GM12872 (cell line): ENCODE results near the gene FGF13.

Experiments used
- TF ChIP-seq, protein P1 (sequence below): IDR thresholded peaks from 3 replicates; pipeline ENCODE4 v1.5.1; 2011; ENCODE audit warnings: low read depth, mild to moderate bottlenecking, low read length, moderate library complexity; ENCODE audit not compliant: insufficient read depth

FGF13 gene

DNA sequence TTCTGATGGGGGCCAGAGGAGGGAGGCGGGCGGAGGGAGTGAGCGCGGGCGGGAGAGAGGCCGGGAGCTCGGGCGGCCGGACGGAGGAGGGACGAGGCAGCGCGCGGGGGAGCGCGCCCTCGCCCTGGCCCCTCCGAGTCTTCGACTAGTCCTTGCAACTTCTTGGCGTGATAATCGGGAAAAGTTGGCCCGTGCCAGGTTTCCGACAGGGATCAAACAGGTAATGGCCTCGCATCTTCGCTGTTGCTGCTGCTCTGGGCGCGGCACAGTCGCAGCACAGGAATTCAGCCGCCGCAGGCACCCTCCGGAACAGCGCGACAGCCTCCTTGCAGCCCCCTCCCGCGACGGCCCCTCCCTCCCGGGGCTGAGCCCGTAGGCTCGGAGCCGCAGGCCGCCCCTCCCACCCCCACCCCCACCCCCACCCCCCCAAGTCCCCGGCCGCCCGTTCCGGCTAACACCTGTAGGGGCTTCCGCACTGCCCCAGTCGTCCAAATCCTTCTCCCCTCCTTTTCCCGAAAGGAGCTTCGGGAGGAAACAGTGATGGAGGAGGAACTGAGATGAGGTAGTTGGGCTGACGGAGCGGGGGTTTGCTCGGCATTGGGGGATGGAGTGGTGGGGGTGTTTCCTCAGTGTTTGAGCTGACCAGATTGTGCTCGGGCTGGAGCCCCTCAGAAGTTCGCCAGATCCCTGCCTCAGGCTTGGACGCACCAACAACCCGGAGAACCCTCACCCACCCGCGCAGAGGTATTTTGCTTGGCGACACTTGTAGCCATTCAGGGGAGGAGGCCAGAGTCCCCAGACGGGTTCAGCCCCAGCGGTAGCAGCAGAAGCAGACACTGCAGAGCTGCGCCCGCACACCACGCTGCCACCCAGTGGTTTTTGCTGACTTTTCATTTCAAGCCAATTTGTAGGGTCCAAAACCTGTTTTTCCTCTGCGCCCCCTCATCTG, at the start of gene FGF13:
FGF13 (minus strand) TSS at position 319 of the 949 bp plus-strand sequence. CDS start 714 bp downstream, outside the sequence.
- TF ChIP-seq, protein P1, sequence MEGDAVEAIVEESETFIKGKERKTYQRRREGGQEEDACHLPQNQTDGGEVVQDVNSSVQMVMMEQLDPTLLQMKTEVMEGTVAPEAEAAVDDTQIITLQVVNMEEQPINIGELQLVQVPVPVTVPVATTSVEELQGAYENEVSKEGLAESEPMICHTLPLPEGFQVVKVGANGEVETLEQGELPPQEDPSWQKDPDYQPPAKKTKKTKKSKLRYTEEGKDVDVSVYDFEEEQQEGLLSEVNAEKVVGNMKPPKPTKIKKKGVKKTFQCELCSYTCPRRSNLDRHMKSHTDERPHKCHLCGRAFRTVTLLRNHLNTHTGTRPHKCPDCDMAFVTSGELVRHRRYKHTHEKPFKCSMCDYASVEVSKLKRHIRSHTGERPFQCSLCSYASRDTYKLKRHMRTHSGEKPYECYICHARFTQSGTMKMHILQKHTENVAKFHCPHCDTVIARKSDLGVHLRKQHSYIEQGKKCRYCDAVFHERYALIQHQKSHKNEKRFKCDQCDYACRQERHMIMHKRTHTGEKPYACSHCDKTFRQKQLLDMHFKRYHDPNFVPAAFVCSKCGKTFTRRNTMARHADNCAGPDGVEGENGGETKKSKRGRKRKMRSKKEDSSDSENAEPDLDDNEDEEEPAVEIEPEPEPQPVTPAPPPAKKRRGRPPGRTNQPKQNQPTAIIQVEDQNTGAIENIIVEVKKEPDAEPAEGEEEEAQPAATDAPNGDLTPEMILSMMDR, result no peak

DNA sequence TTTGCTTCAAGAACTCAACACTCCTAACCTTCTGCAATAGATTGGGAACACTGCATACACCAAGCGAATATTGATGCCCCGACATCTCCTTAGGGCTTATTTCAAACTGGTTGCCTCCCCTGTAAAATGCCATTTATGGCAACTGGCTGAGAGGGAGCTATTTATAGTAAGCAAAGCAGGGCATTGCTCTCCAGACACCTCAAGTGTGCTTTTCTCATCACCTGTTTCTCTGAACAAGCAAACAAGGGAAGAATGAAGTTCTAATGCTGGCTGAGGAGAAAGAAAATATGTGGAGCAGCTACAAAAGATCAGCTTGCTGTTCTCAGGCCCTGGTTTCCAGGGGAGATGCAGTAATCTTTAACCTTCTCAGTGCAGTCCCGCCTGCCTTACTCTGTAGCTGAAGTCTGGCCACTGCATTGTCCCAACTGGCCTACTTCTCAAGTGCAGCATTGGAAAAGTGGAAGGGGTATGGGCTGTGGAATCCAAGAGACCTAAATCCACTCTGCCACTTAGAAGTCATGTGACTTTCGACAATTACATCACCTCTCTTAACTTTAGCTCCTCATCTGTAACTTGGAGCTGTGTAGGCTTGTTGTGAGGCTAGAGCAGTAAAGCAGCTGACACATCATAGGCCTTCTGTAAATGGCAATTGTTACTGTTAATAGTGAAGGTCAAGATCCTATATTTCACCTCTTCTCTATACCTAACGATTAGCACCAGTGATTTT, 47.9 kb upstream of the FGF13 start:
- TF ChIP-seq, protein P1, result no peak

DNA sequence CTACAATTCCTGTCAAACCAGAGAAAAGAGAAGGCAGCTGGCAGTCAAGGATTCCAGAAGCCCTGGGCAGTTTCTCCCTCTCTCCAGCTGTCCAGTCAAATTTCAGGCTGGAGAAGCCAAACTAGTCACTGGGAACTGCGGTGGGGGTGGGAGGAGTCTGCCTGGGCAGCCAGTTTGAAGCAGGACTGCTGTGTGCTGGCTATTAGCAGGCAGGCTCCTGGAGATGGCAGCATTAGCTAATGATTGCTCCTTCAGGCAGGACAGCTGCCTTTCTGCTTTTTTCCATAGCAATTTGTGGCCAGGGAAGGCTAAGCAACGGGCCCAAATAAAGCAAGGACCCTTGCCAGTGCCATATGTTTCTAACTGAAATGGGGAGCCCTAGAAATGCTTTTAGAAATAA, 44.7 kb upstream of the FGF13 start:
- TF ChIP-seq, protein P1, result no peak

DNA sequence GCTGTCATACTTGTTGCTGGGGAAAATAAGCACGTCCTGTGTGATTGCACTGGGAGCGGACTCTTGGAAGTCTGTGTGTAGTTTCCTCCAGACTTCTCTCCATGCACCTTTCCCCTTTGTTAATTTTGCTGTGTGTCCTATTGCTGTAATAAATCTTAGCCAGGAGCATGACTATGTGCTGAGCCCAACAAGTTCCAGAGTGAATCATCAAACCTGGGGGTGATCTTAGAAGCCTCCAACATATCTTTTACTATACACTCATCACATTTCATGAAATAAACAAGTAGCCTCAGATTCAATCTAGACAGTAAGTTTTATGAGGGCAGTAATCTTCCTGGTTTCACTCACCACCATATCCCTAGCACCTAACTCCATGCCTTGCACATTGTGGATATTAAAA, 43.3 kb upstream of the FGF13 start:
- TF ChIP-seq, protein P1, result no peak

DNA sequence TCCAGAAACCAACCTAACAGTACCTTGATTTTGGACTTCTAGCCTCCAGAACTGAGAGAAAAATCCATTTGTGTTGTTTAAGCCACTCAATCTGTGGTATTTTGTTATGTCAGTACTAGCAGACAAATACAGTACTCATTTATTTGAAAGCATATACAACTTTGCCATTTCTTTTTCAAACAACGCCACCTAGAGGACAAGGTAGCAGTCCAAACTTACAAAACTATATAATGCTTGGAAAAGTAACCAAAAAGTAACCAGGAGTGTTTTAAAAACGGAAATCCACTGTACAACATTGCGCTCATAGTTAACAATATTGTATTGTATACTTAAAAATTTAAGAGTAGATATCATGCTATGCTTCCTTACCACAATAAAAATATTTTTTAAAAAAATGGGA, 37.0 kb upstream of the FGF13 start:
- TF ChIP-seq, protein P1, result peak; percentile 37

DNA sequence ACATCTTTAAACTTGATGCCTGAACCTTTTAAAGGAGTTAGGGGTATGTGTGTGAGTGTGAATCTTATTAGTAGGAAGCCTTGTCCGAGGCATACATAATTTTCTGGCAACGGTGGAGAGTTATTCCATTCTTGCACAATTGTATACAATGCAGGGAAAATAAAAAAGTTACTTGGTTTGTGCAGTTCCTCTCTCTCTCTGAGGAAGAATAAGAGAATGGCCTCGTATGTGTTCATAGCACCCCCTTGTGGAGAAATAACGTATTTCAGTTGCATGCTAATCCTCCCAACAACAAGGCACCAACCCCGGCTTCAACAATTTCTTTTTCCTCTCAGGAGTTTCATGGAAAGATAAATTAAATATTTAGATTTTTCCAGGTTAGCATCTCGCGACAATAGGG, 33.7 kb upstream of the FGF13 start:
- TF ChIP-seq, protein P1, result peak; percentile 55

DNA sequence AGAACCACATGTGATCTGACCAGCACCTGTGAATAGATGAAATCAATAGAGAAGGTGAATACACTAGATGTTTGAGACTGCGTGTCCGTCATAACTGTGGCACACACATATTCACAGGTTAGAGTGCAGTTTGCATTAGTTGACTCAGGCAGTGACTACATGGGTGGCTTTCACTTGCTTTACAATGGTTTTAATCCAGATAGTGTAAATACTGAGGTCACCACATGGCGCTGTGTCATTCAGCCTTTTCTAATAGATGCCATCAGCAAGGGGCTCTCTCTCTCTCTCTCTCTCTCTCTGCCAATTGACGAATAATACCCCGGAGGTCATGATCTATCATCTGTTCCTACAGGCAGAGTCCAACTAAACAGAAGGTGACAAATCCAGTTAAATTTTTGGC, 30.7 kb upstream of the FGF13 start:
- TF ChIP-seq, protein P1, result no peak
